EH (cell line): ENCODE measurements around the gene TRNT1.

ENCODE experiments used
- DNase-seq: peaks from one replicate; pipeline ENCODE4 v3.0.0-alpha.2; 2015; ENCODE audit warnings: low read depth

TRNT1 gene

DNA sequence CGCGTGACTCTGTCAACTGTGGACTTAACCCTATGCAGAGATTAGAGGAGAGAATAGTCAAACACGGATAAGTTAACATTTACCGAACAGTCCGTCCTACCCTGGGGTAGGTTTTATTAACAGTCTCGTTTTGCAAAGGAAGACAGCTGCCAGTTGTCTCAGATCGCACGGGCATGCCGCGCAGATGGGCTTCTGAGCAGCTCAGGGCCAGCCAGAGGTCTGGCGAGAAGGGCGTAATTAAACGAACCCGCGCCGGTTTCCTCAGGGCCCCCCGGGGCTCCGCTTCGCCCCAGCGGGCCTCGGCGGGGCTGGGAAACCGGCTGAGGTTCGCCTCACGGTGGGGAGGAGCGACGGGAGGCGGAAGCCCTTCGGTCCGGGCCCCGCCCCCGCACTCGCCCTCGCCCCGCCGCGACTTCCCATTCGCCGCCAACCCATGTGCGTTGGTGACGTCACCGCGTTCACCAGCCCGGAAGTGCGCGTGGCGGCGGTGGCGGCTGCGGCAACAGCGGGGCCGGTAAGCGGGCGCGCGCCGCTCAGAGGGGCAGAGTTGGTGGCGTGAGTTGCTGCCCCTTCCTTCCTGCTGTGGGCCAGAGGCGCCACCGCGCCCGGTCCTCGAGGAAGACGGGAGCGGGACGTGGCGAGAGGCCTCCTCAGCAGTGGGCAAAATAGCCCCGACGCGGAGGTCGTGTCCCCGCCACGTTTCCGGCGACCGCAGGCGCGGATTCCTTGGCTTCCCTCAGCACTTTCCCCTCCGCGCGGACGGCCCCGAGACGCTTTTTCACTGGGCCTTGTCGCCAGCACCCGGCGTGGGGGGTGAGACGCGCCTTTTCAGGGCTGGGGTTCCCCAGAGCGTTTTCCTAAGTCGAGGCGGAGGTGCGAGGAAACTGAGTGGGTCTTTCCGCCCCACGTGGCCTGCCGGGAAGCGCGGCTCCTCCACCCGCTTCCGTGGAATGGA, at the start of gene TRNT1:
Gene TRNT1 (plus strand): TSS at position 464 of the 955 bp plus-strand sequence. CDS start 2,101 bp downstream, outside the sequence.
- peak; percentile 94 for DNase-seq

DNA sequence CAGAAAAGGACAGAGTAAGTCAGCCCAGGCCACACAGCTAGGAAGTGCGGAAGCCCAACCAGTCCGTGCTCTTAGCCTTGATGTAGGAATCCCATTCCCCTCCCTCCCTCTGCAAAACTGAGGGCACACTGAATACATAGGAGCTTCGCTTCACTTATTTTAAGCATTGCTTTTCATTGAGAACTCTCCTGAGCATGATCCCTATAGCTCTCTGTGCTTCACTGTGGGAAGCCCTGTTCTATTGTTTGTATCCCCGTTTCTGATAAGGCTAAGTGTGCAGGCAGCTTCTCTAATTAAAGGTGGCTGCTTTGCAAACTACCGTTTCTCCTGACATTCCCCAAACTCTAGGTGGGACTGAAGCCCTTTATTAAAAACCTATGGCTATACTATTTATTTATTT, 46.4 kb upstream of the TRNT1 start:
- DNase-seq = no peak

DNA sequence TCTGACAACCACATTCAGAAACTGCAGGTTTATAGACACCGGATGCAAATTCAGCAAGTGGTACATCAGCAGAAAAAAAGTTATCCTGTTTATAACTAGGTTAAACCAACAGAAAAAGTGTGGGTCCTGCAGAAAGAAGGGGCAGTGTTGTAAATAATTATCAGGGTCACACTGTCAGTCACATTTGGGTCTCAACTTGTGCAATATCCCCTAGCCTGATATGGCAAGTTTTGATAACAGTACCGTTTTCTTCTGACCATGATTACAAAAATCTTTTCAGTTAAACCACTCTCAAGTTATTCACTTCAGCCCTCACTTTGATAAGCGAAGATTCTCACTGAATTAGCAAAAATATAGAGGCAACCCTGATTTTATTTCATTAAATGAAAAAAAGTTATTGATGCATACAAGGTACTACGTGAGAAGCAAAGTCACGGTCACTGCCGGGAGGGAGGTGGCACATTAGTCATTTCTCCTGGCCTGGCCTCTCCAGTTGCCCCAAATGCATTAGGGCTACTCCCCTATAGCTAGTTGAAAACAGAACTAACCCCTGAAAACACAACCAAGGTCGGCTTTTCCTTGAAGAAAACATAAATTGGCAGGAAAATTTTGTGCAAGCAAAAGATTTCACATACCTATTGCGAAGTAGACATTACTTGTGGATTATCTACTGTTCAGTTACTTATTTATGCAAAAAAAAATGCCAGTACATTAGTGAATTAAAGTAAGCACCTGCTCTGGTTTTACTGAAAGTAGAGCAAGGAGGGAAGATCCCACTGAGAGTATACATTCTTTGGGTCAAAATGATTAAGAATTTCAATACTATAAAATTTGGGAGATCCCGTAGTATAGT, 45.1 kb upstream of the TRNT1 start:
- DNase-seq = no peak

DNA sequence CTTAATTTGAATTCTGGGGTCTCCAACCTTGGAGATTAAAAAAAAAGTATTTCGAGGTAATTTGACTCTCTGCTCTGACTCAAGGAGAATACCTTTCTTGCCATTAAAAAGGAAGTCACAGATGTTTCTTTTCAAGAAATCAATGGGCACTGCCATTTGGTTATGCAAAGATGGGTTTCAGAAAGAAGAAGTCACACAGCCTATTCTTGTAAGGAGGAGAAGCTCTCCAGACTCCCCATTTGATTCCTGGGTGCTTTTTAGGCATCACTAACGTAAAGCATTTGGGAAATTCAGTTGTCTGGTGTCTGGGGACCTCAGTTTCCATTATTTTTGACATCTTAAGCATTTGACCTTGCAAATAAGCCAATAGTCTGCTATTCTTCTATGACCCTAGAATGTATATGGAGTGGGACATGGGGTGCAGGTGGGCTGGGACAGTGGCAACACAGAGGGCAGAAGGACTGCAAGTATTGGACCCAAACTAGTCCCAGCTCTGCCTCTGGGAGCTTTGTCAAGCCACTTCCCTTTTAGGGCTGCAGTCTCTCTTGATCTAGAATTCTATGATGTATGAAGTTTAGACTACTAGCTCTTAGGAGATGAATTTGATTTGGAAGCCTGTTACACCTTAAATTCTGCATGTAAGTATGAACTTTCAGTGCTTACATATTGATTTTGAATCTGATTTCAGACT, 44.4 kb upstream of the TRNT1 start:
- no peak for DNase-seq

DNA sequence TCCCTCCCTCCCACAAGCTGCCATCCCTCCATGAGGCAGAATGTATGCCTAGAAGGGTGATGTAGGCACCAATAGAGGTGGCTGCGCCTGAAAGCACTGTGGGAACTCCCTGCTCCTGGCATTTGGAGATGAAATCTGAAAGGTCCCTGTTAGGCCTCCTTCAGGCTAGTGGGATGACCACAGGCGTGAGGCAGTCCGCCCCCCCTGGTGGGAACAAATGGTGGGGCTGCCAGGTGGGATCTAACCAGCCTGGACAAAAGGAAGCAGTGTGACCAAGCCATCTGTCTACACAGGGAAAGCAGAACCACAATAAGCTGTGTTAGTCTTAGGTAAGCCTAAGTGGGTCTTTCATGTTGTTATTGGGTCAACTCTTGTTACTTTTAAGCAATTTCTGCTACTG, 41.9 kb upstream of the TRNT1 start:
- no peak for DNase-seq

DNA sequence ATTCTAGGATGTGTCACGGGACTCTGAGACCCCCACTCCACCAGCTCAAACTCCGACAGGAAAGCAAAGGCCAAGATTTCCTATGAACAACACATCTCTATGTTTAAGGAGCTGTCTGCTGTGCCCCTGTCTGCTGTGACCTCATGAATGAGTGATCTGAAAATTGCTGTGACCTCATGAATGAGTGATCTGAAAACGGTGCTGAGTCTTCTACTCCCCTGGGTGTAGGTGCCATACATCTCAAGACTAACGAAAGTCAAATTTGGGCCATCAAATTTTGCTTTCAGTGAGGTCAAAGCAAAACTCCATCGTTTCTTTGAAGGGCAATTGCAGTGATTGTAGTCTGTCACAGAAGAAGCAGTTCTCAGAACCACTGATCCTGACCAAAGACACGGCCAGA, 41.0 kb upstream of the TRNT1 start:
- no peak for DNase-seq

DNA sequence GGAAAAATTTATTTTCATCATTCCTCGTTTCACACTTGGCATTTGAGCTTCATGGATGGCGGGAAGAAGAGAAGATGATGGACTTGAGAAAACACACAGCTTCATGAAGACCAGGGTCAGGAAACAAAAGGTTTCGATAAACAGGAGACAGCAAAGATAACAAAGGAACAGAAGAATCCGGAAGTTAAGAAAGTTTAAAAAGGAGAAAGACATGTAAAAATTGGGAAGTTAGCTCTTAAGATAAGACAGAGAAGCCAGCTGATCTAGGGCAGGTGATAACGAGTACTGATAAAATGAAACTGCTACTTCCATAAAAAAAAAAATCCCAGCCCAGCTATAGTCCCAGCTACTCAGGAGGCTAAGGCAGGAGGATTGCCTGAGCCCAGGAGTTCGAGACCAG, 40.5 kb upstream of the TRNT1 start:
- DNase-seq = no peak

DNA sequence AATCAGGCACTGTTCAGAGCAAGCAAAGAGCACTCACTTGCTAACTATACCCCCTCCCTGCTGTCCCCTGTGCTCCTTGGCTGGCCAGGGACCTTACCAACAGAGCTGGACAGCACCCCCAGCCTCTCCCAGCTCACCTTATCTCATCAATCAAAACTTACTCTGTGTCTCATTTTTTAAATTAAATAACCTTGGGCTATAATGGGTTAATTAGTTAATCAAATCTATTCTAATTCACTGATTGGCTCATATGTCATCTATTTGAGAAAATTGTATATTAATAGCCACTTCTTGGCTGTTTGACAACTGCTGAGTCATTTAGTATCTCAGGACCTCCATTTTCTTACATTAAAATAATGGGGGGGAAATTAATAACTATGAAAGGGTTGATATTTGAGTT, 39.5 kb upstream of the TRNT1 start:
- DNase-seq = no peak

DNA sequence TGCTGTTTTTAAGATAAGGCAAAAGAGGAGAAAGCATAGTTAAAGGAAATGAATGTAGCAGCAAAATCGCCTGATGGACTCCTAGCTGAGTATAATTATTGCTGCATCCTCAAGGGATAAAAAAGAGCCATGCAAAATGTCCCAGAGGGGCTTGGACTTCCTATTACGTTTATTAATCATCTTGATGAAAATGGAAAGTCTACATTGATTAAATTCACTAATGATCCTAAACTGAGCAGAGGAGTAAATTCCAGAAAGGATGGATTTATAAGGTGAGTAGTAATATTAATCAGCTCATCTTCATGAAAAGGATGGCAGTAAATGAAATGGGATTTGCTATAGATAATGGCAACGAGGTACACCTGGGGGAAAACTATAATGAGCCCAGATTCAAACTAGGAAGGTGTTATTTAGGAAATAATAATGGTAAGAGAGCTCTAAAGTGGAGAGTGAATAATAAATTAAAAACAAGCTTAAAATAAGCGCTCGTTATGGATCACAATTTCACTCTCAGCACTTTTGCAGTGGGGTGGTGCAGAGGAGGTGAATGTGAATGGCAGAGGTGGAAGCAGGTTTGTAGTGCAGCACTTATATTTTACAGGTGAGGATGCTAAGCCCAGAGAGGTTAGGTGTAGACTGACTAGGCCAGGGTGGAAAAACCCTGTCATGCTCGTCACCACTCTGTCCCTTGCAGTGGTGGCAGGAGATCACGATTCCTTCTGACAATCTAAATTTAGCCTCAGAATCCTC, 38.8 kb upstream of the TRNT1 start:
- no peak for DNase-seq

DNA sequence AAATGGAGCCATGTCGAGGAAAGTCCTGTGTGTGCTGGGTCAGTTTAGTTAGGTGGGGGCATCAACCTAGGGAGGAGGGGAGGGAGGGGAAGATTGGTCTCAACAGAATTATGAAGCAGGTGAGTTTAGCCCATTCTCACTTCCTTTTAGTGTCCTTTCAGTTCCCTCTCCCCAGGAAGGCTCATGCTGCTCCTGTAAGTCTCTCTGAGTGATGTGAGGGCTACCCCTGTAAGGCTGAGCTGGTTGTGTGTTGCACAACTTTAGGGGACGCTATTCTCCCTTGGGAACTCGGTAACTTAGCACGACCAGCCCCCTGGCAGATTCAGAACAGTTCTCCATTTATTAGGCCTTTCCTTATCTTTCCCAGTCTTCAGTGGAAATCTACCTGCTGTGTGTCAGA, 37.7 kb upstream of the TRNT1 start:
- no peak for DNase-seq

DNA sequence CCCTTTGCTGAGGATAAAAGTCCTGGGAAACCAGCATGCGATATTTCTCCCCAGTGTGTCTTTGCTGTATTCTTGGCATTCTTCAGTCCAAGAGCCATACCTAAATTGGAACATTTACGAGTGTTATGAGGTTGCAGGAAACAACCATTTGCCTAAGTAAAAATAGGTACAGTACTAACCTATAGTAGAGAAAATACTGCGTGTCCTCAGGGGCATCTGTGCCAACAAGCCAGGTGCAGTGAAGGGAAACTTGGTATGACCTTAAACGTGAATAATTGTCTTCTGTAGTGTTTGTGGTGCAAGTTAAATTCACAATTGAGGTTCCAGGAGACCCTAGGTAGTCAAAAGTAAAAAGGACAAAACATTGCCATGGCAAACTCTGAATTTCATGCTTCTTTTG, 28.8 kb upstream of the TRNT1 start:
- no peak for DNase-seq

DNA sequence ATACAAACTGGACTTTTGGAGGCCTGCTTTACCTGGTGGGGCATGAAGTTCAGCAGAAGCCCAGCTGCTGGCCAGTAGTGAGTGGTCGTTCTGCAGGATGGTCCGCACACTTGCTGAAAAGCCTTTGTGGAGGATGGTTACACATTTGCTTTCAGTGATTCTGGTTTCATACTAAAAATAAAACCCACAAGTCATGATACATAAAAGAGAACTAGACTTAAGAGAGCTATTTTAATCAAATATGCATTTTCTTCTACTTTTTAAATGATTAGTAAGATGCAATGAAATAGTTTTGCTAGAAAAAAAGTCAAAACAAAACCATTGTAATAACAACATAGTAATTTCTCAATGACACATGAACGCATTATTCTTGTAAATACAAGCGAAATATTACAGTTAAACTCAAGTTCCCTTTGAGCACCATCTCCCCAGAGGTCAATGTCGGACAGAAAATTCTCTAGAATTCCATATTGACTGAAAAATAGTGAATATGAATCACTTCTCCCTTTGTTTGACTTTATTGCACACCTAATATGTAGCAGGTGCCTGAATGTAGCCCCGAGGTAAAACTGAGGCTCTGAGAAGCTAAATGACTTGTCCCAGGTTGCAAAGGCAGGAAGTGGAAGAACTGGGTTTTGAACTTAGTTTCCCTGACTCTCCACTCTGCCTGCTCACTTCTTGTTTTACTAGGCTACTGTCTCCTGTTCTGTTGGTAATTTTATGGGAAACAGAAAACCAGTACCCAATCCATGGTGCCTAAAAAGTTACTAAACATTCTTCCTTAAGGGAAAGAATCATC, 24.9 kb upstream of the TRNT1 start:
- no peak for DNase-seq

DNA sequence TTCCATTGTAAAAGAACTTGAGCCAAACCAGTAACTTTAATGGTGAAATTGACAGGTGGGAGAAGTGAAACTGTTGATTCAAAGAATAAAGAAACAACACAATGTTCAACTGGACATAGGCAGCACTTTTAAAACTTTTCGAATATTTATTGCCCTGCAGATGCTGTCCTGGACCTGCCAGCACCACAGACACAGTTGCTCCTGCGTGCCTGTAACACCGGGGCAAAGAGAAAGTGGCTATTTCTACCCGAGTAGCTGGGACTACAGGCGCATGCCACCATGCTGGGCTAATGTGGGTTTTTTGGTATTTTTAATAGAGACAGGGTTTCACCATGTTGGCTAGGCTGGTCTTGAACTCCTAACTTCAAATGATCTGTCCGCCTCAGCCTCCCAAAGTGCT, 24.0 kb upstream of the TRNT1 start:
- no peak for DNase-seq

DNA sequence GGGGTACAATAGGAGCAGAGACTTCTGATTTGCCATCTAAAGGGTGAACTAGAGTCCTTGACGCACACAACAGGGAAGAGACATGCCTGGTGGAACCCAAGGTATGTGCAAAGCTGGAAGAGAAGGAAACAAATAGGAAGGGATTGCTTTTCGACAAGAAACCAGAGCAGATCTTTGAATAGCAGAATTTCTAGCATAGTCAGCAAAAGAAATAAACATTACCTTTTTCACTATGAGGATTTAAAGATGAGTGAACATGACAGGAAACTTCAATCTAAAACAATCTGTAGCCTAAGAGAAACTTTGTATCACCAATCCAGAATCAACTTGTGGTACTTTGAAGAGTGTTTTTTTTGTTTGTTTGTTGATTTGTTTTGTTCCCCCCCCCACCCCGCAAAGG, 21.5 kb upstream of the TRNT1 start:
- no peak for DNase-seq

DNA sequence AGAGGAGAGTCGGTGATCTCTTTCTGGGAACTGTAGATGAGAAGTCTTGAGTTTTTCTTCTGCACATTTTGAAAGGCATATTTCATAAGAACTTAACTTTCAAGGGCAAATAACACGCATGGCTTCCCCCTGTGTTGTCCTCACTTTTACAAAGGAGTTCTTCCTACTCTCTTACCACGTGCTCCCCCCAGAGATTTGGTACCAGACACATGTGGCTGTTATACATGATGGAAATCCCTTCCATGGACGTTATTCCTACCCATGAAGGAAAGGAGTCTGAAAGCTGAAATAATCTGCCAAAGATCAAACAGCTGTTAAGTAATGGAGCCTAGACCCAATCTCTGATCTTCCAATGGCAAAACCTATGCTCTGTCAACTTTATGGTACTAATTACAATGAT, 20.9 kb upstream of the TRNT1 start:
- no peak for DNase-seq

DNA sequence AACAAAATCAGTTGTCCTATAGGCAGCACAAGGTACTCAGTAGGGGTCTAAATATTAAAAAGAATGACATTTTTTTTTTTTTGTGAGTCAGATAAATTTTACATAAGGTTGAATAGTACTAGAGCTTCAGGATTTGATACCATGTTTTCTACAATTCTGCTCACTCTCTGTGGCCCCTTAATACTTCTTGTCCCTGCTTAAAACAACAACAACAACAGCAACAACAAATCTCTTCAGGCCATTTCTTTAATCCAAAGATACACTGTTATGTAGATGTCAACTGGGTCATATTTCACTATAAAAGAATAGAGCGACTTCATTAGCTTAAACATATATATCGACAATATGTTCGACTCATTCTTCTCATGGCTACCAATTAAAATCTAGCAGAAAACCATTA, 19.6 kb upstream of the TRNT1 start:
- no peak for DNase-seq

DNA sequence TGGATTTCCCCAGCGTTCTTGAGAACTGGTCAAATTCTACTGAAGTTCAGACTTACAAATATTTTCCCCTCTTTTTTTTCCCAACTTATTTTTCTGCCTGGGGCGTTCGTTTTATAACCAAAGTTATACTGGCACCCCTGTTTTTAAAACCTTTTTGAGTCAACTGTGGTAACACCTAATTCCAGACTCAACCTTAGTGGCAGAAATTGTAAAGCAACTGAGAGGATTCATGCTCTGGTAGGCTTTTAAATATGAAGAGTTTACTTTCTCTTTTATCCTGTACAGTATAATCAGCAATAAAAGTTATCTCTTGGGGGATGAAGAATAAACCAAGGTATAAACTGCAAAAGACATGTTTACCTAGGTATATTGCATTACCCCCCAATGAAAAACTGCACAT, 18.9 kb upstream of the TRNT1 start:
- DNase-seq = no peak

DNA sequence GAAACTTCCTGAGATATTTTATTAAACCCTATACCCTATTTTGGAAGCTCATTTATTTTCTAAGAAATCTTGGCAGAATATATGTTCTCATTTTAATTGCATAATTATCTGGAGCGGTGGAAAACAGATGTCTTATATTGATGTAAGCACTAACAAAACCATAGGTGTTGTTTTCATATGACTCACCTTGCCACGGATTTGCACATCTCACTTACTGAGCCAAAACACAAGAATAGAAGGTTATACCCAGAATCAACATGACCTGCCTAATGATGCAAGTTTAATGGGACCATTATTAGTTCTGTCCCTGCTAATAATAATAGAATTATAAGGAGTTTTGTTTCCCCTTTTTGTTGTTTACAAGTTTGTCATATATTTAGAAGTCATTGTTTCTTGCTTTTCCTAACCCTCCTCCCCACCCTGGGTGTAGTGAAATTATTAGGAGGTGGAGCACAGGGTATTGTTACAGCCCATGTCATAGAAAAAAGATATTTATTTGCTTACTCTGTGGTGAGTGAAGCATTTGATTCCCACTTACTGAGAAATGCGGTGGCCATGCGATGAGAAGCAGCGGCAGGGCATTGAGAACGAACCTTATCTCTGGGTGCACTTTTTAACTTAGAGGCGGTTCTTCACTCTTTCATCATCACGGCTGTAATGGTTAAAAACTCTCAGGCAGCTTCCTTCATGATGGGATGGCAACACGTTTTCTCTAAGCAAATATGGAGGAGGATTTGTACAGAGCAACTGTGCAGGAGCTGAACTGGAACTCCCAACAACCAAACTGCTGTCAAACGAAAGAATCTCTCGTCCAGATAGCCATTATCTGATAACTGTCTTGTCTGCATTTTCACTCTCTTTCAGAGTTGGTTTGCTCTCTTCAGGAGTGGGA, 17.1 kb upstream of the TRNT1 start:
- no peak for DNase-seq

DNA sequence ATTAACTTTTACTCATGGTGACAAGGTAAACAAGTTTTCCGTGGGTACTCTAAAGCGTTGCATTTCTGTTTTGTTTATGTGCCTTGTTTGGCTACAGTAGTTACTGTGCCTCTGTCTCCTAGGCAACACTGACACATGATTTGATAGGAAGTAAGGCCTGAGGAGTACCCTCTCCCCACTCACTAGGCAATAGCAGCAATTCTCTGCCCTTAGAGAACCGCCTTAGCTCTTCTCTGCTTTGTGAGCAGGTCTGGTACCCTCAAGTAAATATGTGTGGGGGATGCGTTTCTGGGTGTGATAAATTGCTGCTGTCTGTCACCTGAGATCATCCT, 16.5 kb upstream of the TRNT1 start, which contains the start of gene IL5RA:
Gene IL5RA (minus strand): TSS at position 76 of the 332 bp plus-strand sequence. CDS start 5,390 bp downstream, outside the sequence.
- no peak for DNase-seq
